H1 (cell line): ENCODE results near the gene ABCG1. TPM values are rescaled to one million over a fixed set of nuclear protein-coding genes. Genes with fewer than 3 reads are reported as not detected.

Source experiments
- CTCF ChIA-PET: fragments of 300-600 bp; sonication (Branson Sonifier 250); formaldehyde crosslinking; loops from one replicate; lab custom pipeline; 2021; ENCODE audit not compliant: partially characterized antibody; lab: Charles Lee
- POLR2A ChIA-PET: fragments of 300-600 bp; sonication (Branson Sonifier 250); formaldehyde crosslinking; loops from one replicate; lab custom pipeline; 2021; ENCODE audit warnings: inconsistent platforms; ENCODE audit not compliant: partially characterized antibody; lab: Charles Lee
- DNase-seq, 2 experiments: peaks; one replicate each; pipeline versions ENCODE4 v3.0.0 to v3.0.0-alpha.2; 2010 to 2022; ENCODE audit warnings: low spot score in 2 of 2, low read depth in 1 of 2, mixed read lengths in 1 of 2
- FAIRE-seq: peaks from 2 replicates; lab custom pipeline; 2011; peaks lifted over from hg19 to GRCh38; lab: Jason Lieb, UNC
- H2AFZ ChIP-seq: 2 replicates; pipeline ENCODE4 v1.8.1; 2012; ENCODE audit warnings: low read length, inconsistent platforms
- H2AK5ac ChIP-seq: 2 replicates; pipeline ENCODE4 v1.6.1; 2013; ENCODE audit warnings: low read depth, low read length
- H2BK120ac ChIP-seq: replicated peaks from 2 replicates; pipeline ENCODE3; 2013; ENCODE audit warnings: low read depth, low read length, inconsistent platforms
- H2BK12ac ChIP-seq: 2 replicates; pipeline ENCODE4 v1.6.1; 2013; ENCODE audit warnings: low read depth, low read length
- H2BK15ac ChIP-seq: 2 replicates; pipeline ENCODE4 v1.6.1; 2013; ENCODE audit warnings: low read length
- H2BK20ac ChIP-seq: 2 replicates; pipeline ENCODE4 v1.6.1; 2013; ENCODE audit warnings: low read length
- H2BK5ac ChIP-seq: 2 replicates; pipeline ENCODE4 v1.6.1; 2013; ENCODE audit warnings: low read depth, low read length
- H3K14ac ChIP-seq: 2 replicates; pipeline ENCODE4 v1.6.1; 2013; ENCODE audit warnings: inconsistent platforms; ENCODE audit not compliant: insufficient read length
- H3K18ac ChIP-seq: 2 replicates; pipeline ENCODE4 v1.6.1; 2013; ENCODE audit warnings: low read length; ENCODE audit errors: extremely low read depth
- H3K23ac ChIP-seq: 2 replicates; pipeline ENCODE4 v1.6.1; 2013; ENCODE audit warnings: inconsistent platforms; ENCODE audit not compliant: insufficient read length
- H3K23me2 ChIP-seq: 2 replicates; pipeline ENCODE4 v1.6.1; 2013; ENCODE audit warnings: low read depth, low read length
- H3K27ac ChIP-seq: 2 replicates; pipeline ENCODE4 v1.6.1; 2011; ENCODE audit warnings: low read depth, low read length, inconsistent platforms
- H3K27me3 ChIP-seq, 4 experiments: replicated peaks in 1 of 4; 1 replicate in 1 of 4; 2 replicates in 3 of 4; pipeline versions ENCODE4 v1.6.1 to v1.8.1; 2011 to 2013; ENCODE audit warnings: low read length in 3 of 4, mild to moderate bottlenecking in 3 of 4, inconsistent platforms in 2 of 4, mixed read lengths in 2 of 4, moderate library complexity in 1 of 4; ENCODE audit not compliant: control insufficient read depth in 3 of 4, insufficient read depth in 3 of 4; ENCODE audit errors: extremely low read depth in 1 of 4
- H3K36me3 ChIP-seq, 4 experiments: 2 replicates each; pipeline versions ENCODE4 v1.6.1 to v1.8.1; 2011 to 2013; ENCODE audit warnings: mild to moderate bottlenecking in 4 of 4, low read length in 3 of 4, moderate library complexity in 2 of 4, control low read depth in 1 of 4, inconsistent platforms in 1 of 4; ENCODE audit not compliant: insufficient read depth in 4 of 4, control insufficient read depth in 2 of 4
- H3K4ac ChIP-seq: replicated peaks from 2 replicates; pipeline ENCODE3; 2013; ENCODE audit warnings: low read length, low read depth, mixed read lengths, inconsistent platforms; ENCODE audit not compliant: insufficient read length
- H3K4me1 ChIP-seq, 4 experiments: replicated peaks in 1 of 4; 1 replicate in 1 of 4; 2 replicates in 3 of 4; pipeline versions ENCODE4 v1.6.1 to v1.8.1; 2011 to 2013; ENCODE audit warnings: low read length in 3 of 4, inconsistent platforms in 2 of 4, mixed read lengths in 1 of 4; ENCODE audit not compliant: insufficient read depth in 4 of 4, control insufficient read depth in 3 of 4
- H3K4me2 ChIP-seq, 2 experiments: 2 replicates each; pipeline versions ENCODE4 v1.6.1 to v1.8.1; 2011 to 2013; ENCODE audit warnings: low read depth in 2 of 2, low read length in 2 of 2, control low read depth in 1 of 2, inconsistent platforms in 1 of 2, mild to moderate bottlenecking in 1 of 2; ENCODE audit not compliant: insufficient read depth in 1 of 2
- H3K4me3 ChIP-seq, 4 experiments: fragments of 200-600, 300-600 bp in 1 of 4; sonication (generic), shearing (Covaris generic), sonication (Bioruptor Twin) in 1 of 4; 2 replicates each; pipeline versions ENCODE4 v1.5.1 to v1.8.1; 2011 to 2016; ENCODE audit warnings: low read length in 4 of 4, low read depth in 3 of 4, control low read depth in 2 of 4, inconsistent platforms in 2 of 4, mild to moderate bottlenecking in 2 of 4, mixed read lengths in 1 of 4, moderate library complexity in 1 of 4; ENCODE audit not compliant: insufficient read depth in 2 of 4; ENCODE audit errors: extremely low read depth in 1 of 4
- H3K56ac ChIP-seq: replicated peaks from 2 replicates; pipeline ENCODE3; 2013; ENCODE audit warnings: low read depth, mild to moderate bottlenecking, mixed read lengths, low read length, inconsistent platforms; ENCODE audit not compliant: insufficient read length
- H3K79me1 ChIP-seq: 2 replicates; pipeline ENCODE4 v1.6.1; 2013; ENCODE audit warnings: low read depth, low read length, control low read depth
- H3K79me2 ChIP-seq, 2 experiments: 2 replicates each; pipeline versions ENCODE4 v1.6.1 to v1.8.1; 2012 to 2013; ENCODE audit warnings: low read length in 2 of 2, mild to moderate bottlenecking in 2 of 2, inconsistent platforms in 1 of 2; ENCODE audit not compliant: insufficient read depth in 2 of 2, control insufficient read depth in 1 of 2
- H3K9ac ChIP-seq, 4 experiments: replicated peaks in 1 of 4; 1 replicate in 1 of 4; 2 replicates in 3 of 4; pipeline versions ENCODE4 v1.6.1 to v1.8.1; 2011 to 2013; ENCODE audit warnings: low read depth in 3 of 4, low read length in 3 of 4, control low read depth in 2 of 4, mild to moderate bottlenecking in 2 of 4, moderate library complexity in 2 of 4, inconsistent platforms in 1 of 4; ENCODE audit errors: extremely low read depth in 1 of 4
- H3K9me3 ChIP-seq, 2 experiments: 2 replicates each; pipeline versions ENCODE4 v1.6.1 to v1.8.1; 2012 to 2013; ENCODE audit warnings: mild to moderate bottlenecking in 2 of 2, moderate library complexity in 2 of 2, control low read depth in 1 of 2, inconsistent platforms in 1 of 2, low read depth in 1 of 2, low read length in 1 of 2, mixed read lengths in 1 of 2; ENCODE audit not compliant: insufficient read depth in 2 of 2
- H4K20me1 ChIP-seq, 2 experiments: replicated peaks in 1 of 2; 2 replicates each; pipeline versions ENCODE3 to v1.8.1; 2011 to 2013; ENCODE audit warnings: inconsistent platforms in 2 of 2, low read length in 2 of 2, mild to moderate bottlenecking in 1 of 2; ENCODE audit not compliant: insufficient read depth in 2 of 2, control insufficient read depth in 1 of 2
- H4K5ac ChIP-seq: 2 replicates; pipeline ENCODE4 v1.6.1; 2013; ENCODE audit warnings: low read length, low read depth, mixed read lengths, inconsistent platforms; ENCODE audit not compliant: insufficient read length
- H4K8ac ChIP-seq: 2 replicates; pipeline ENCODE4 v1.8.0; 2013; ENCODE audit warnings: mild to moderate bottlenecking, moderate library complexity, low read length, inconsistent platforms; ENCODE audit not compliant: insufficient read depth; ENCODE audit errors: extremely low read depth
- H4K91ac ChIP-seq: replicated peaks from 2 replicates; pipeline ENCODE3; 2013; ENCODE audit warnings: low read length, mixed read lengths, inconsistent platforms; ENCODE audit not compliant: insufficient read length
- BACH1 ChIP-seq: IDR thresholded peaks from 2 replicates; pipeline ENCODE4 v1.6.1; 2012; ENCODE audit warnings: low read length, improper control_type of control experiment
- CREB1 ChIP-seq: IDR thresholded peaks from 2 replicates; pipeline ENCODE4 v1.6.1; 2012; ENCODE audit warnings: inconsistent platforms
- E2F6 ChIP-seq: IDR thresholded peaks from 2 replicates; pipeline ENCODE4 v1.6.1; 2012; ENCODE audit warnings: inconsistent platforms
- EP300 ChIP-seq, 2 experiments: IDR thresholded peaks; 1 replicate in 1 of 2; 2 replicates in 1 of 2; pipeline ENCODE4 v1.6.1; 2011 to 2012; ENCODE audit warnings: low read depth in 2 of 2, low read length in 2 of 2, mild to moderate bottlenecking in 2 of 2, borderline replicate concordance in 1 of 2, inconsistent platforms in 1 of 2, moderate library complexity in 1 of 2
- EZH2 ChIP-seq: fragments of 200-600 bp; sonication (generic); IDR thresholded peaks from 2 replicates; pipeline ENCODE4 v1.7.1; 2012; ENCODE audit warnings: low read depth, mild to moderate bottlenecking, moderate library complexity, low read length, inconsistent platforms; ENCODE audit not compliant: severe bottlenecking
- TAF1 ChIP-seq: IDR thresholded peaks from 2 replicates; pipeline ENCODE4 v1.6.1; 2011; ENCODE audit warnings: mild to moderate bottlenecking, low read depth, low read length
- TAF7 ChIP-seq: optimal IDR thresholded peaks from 2 replicates; pipeline ENCODE3; 2011; ENCODE audit warnings: low read depth, mild to moderate bottlenecking, inconsistent platforms, low read length, moderate library complexity, borderline replicate concordance
- TCF12 ChIP-seq: IDR thresholded peaks from 2 replicates; pipeline ENCODE4 v1.6.1; 2011; ENCODE audit warnings: low read depth, mild to moderate bottlenecking, low read length
- YY1 ChIP-seq: IDR thresholded peaks from 2 replicates; pipeline ENCODE4 v1.6.1; 2011; ENCODE audit warnings: low read depth, mild to moderate bottlenecking, low read length
- ZNF274 ChIP-seq: IDR thresholded peaks from 2 replicates; pipeline ENCODE4 v1.7.0; 2012; ENCODE audit warnings: low read length, borderline replicate concordance; ENCODE audit errors: extremely low read depth
- WGBS, 2 experiments: shearing (Covaris generic) in 1 of 2; methylation state at CpG; one replicate each; pipeline versions ENCODE4 v1.1.6 to v1.1.7; 2013 to 2015; ENCODE audit warnings: low lambda C conversion rate in 2 of 2, mixed read lengths in 2 of 2, inconsistent platforms in 1 of 2, low coverage in 1 of 2, missing lambda C conversion rate in 1 of 2; ENCODE audit not compliant: insufficient replicate concordance in 2 of 2, insufficient coverage in 1 of 2, insufficient read length in 1 of 2; ENCODE audit errors: extremely low coverage in 1 of 2, missing lambda C conversion rate in 1 of 2; 5-methylcytosine and 5-hydroxymethylcytosine counted together
- polyA plus RNA-seq, 7 experiments: library from polyadenylated mRNA; depleted of rRNA in 3 of 7; stranded (reverse) in 5 of 7; unstranded in 2 of 7; fragments of >200 nt in 5 of 7; fragments of 200-250 nt in 2 of 7; gene quantifications; 1 replicate in 5 of 7; 2 replicates in 1 of 7; 4 replicates in 1 of 7; pipeline versions ENCODE4 v1.2.1 to v1.2.3, GENCODE V29; 2011 to 2013; ENCODE audit warnings: missing spikeins in 2 of 7, mixed read lengths in 2 of 7
- total RNA-seq: library from RNA; stranded (reverse); fragmentation: NEBNext Ultra II Directional; extraction: Animal tissue kit (Norgen Biotek cat#: 25700); gene quantifications from 2 replicates; pipeline ENCODE4 v1.2.1, GENCODE V29; 2021

The ABCG1 gene
- total and polyA plus RNA-seq, 2 of the 8 experiments (the other 6 are each of a cell fraction or from before 2014, with no cell fraction given), result 2.1 to 4.0 TPM

- Histone ChIP-seq H3K9me3 (no peaks in the 10 kb centered on the region), H3K23ac (no peak overlapping the region), H3K9ac (no peak overlapping the region), H2BK20ac (no peak overlapping the region), H3K27me3 (no peaks in the 10 kb centered on the region), H4K5ac (no peak overlapping the region), H3K4me2 (no peak overlapping the region), H2BK5ac (no peak overlapping the region), H3K27ac (no peak overlapping the region), H3K4me3 (no peak overlapping the region), H2BK120ac (no peak overlapping the region), H3K18ac (no peak overlapping the region), H3K23me2 (no peaks in the 10 kb centered on the region), H4K8ac (no peak overlapping the region), H3K56ac (no peak overlapping the region), H2BK12ac (no peak overlapping the region), H3K4ac (no peak overlapping the region), H2BK15ac (no peak overlapping the region), H3K4me1 (no peaks in the 10 kb centered on the region), H2AFZ (no peak overlapping the region), H2AK5ac (no peak overlapping the region), H3K36me3 (no peaks in the 10 kb centered on the region), H4K20me1 (no peaks in the 10 kb centered on the region), H3K79me2 (no peaks in the 10 kb centered on the region), H3K14ac (no peak overlapping the region), H3K79me1 (no peaks in the 10 kb centered on the region), H4K91ac (no peak overlapping the region)
- 95% methylated on average over 4 of the region's 4 CpGs; no CpG with 5 or more reads in 1 of the 2 experiments for WGBS, 2 experiments
- DNase-seq (no peak), FAIRE-seq (no peak)
- no peak for TF ChIP-seq EZH2
- no peak for TF ChIP-seq BACH1
- TF ChIP-seq ZNF274, result no peak
- no peak for TF ChIP-seq CREB1
- no peak for TF ChIP-seq TAF1
- TF ChIP-seq EP300 (IDR thresholded peaks at IDR 0.05; ENCODE audit: borderline replicate concordance in 1 of 2, low read depth in 2 of 2, low read length in 2 of 2), result no peak
- TF ChIP-seq E2F6, result no peak
- no peak for TF ChIP-seq TCF12
- TF ChIP-seq YY1, result no peak
- TF ChIP-seq TAF7, result no peak
- CTCF ChIA-PET, result interaction anchor here (0.9 to 4.4 kb wide), 5 partner anchors 12 to 132 kb away, joined by 3 to 30 read pairs (median 4); no protein-coding TSS in a partner anchor
- POLR2A ChIA-PET, result no interaction called here
These were observed 58.7 kb downstream of the ABCG1 start for GRCh38 chr21:42277593-42277992.
